ENCODE results near the gene MDM2. TPM values are rescaled to one million over a fixed set of nuclear protein-coding genes. Genes with fewer than 3 reads are reported as not detected.

The MDM2 gene
- total RNA-seq, 4 donors from 2014 or later: 64.0 to 124 (median 85.0) TPM

DNA sequence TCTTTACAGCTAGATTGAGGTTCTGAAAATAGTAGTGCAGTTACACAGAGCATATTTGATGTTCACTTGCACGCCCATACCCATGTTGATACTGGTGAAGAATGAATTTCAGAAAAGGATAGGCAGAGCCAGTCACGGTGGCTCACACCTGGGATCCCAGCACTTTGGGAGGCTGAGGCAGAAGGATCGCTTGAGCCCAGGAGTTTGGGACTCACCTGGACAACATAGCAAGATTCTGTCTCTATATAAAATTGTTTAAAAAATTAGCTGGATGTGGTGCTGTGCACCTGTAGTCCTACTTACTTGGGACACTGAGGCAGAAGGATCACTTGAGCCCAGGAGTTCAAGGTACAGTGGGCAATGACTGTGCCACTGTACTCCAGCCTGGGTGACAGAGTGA is 56.6 kb downstream of the MDM2 start:
- TF ChIP-seq POLR2A (IDR thresholded peaks at IDR 0.05): no peak
- TF ChIP-seq, protein P1, sequence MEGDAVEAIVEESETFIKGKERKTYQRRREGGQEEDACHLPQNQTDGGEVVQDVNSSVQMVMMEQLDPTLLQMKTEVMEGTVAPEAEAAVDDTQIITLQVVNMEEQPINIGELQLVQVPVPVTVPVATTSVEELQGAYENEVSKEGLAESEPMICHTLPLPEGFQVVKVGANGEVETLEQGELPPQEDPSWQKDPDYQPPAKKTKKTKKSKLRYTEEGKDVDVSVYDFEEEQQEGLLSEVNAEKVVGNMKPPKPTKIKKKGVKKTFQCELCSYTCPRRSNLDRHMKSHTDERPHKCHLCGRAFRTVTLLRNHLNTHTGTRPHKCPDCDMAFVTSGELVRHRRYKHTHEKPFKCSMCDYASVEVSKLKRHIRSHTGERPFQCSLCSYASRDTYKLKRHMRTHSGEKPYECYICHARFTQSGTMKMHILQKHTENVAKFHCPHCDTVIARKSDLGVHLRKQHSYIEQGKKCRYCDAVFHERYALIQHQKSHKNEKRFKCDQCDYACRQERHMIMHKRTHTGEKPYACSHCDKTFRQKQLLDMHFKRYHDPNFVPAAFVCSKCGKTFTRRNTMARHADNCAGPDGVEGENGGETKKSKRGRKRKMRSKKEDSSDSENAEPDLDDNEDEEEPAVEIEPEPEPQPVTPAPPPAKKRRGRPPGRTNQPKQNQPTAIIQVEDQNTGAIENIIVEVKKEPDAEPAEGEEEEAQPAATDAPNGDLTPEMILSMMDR (IDR thresholded peaks at IDR 0.05): no peak
- DNase-seq: no peak
- intact Hi-C loops (cut with DNase I; ENCODE audit: low total_unique reads): no loop called here
- no peaks in the 10 kb centered on the region for H3K4me1 ChIP-seq
- no peaks in the 10 kb centered on the region for H3K27me3 ChIP-seq
- H3K9me3 ChIP-seq: no peaks in the 10 kb centered on the region
- no peak overlapping the region for H3K4me3 ChIP-seq
- H3K36me3 ChIP-seq: no peaks in the 10 kb centered on the region
- no peak overlapping the region for H3K27ac ChIP-seq

DNA sequence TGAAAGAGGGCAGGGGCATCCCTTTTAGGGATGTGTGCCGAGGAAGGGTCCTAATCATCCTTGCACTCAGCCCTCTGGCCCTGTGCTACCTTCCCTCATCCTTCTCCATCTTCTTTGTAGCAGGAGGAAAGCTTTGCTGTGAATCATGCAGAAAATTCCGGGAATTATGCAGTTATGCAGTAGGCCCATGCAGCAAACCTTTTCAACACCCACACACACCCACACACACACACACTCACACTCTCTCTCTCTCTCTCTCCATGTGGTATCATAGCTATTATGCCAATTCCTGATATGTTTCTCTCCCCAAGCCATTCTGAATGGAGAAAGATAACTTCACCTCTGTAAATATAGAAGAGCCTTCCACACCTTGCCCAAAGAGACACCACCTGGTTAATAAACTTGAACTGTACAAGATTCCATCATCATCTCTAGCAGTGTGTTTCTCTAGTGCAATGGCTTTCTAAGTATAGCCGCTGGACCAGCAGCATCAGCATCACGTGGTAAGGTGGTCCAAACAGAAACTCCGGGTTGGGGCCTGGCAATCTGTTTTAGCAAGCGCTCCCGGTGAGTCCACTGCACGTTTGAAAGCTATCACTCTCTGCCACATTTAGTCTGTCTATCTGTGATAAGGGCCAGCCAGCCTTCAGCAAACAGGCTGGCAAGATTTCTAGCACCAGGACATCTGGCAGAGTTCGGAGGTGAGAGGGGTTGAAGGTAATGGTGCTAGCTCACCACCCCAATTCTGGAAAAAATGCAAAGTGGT is 57.6 kb downstream of the MDM2 start:
- H3K4me1 ChIP-seq: no peaks in the 10 kb centered on the region
- DNase-seq: no peak
- intact Hi-C loops (cut with DNase I; ENCODE audit: low total_unique reads): no loop called here
- H3K4me3 ChIP-seq: no peak overlapping the region
- H3K36me3 ChIP-seq: no peaks in the 10 kb centered on the region
- H3K27ac ChIP-seq: no peak overlapping the region
- H3K27me3 ChIP-seq: no peaks in the 10 kb centered on the region
- TF ChIP-seq, protein P1 (IDR thresholded peaks at IDR 0.05): no peak
- TF ChIP-seq POLR2A (IDR thresholded peaks at IDR 0.05): no peak
- no peaks in the 10 kb centered on the region for H3K9me3 ChIP-seq

DNA sequence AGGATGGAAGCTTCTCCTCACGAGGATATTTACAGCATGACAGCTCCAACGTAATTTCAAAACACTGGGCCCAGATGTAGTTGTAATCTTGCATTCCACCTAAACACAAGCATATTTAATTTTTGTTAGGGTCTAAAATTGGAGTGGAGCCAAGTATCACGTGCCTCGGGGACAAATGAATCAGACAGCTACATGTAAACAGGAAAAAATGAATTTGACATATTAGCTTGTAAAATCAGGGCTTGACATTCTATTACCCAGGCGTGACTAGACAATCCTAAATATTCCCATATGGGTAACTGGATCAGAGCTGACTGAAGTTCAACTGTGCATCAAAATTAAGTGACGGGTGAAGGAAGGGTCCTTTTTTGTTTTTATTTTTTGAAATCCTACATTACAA is 59.0 kb downstream of the MDM2 start:
- intact Hi-C loops (cut with DNase I; ENCODE audit: low total_unique reads): no loop called here
- Histone ChIP-seq H3K36me3 (no peaks in the 10 kb centered on the region), H3K27ac (no peak overlapping the region), H3K9me3 (no peaks in the 10 kb centered on the region), H3K27me3 (no peaks in the 10 kb centered on the region), H3K4me3 (no peak overlapping the region), H3K4me1 (no peaks in the 10 kb centered on the region)
- DNase-seq: no peak
- no peak for TF ChIP-seq POLR2A (IDR thresholded peaks at IDR 0.05)
- TF ChIP-seq, protein P1 (IDR thresholded peaks at IDR 0.05): no peak

DNA sequence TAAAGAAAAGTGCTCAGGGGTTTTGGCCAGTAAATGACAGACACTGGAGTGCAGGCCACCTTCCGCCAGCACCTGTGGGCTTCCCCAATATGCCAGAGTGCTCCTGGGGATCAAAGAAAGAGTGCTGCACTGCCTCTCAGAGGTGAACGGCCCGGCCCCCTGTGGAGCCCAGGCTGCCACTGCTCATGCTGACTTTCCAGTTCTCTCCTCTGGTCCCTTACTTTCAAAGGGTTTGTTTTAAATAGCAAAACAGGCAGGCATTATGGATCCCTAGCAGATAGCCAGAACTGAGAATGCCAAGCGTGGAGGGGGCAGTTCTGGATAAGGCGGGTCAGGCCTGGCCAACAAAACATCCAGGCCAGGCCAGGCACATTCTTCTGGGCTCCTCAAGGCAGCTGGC is 59.6 kb downstream of the MDM2 start:
- H3K9me3 ChIP-seq: no peaks in the 10 kb centered on the region
- intact Hi-C loops (cut with DNase I; ENCODE audit: low total_unique reads): no loop called here
- no peak overlapping the region for H3K27ac ChIP-seq
- H3K4me3 ChIP-seq: no peak overlapping the region
- TF ChIP-seq, protein P1 (IDR thresholded peaks at IDR 0.05): no peak
- DNase-seq: no peak
- no peaks in the 10 kb centered on the region for H3K36me3 ChIP-seq
- no peaks in the 10 kb centered on the region for H3K4me1 ChIP-seq
- H3K27me3 ChIP-seq: no peaks in the 10 kb centered on the region

DNA sequence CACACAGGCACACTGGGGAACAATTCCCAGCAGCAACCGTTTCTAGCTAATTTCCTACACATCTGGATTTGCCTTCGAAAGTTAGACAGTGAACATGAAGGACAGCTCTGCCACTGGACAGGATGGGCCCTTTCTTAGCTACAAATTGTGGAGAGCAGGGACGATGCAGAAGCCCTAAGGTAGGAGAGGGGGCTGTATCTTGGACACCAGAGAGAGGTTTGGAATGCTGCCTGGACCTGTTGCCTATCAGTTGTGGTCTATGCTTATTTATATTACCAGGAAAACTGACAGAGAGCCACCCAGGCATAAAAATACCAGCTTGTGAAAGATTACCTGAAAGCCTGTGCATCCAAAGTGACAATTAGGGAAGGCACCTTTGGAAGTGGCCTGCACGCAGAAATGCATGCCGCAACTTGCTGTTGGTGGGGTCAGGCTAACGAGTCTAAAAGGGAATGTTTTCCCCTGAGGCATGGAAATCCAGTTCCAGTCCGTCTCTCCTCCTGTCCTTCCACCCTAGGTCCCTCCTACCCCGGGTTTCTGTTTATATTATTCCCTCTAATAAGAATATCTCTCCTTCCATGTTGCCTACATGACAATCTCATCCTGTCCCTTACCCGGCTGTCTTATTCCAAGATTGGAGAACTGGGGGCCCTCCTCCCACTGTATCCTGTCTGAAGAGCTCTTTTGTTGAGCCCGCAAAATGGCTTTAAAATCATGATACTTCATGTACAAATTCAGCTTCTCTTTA is 60.2 kb downstream of the MDM2 start:
- Histone ChIP-seq H3K36me3 (no peaks in the 10 kb centered on the region), H3K27ac (no peak overlapping the region), H3K4me1 (no peaks in the 10 kb centered on the region), H3K4me3 (no peak overlapping the region), H3K27me3 (no peaks in the 10 kb centered on the region), H3K9me3 (no peaks in the 10 kb centered on the region)
- DNase-seq: no peak
- TF ChIP-seq, protein P1 (IDR thresholded peaks at IDR 0.05): no peak
- TF ChIP-seq POLR2A (IDR thresholded peaks at IDR 0.05): no peak
- intact Hi-C loops (cut with DNase I; ENCODE audit: low total_unique reads): no loop called here

Measured in uterus (tissue), 4 donors.